Measurements from ENCODE around the gene PDE7B. TPM values are rescaled to one million over a fixed set of nuclear protein-coding genes. Genes with fewer than 3 reads are reported as not detected.

PDE7B gene
- polyA plus RNA-seq, 1 donor (not counting 4 experiments of a cell fraction or from before 2014, with no cell fraction given) = 0.01 TPM

DNA sequence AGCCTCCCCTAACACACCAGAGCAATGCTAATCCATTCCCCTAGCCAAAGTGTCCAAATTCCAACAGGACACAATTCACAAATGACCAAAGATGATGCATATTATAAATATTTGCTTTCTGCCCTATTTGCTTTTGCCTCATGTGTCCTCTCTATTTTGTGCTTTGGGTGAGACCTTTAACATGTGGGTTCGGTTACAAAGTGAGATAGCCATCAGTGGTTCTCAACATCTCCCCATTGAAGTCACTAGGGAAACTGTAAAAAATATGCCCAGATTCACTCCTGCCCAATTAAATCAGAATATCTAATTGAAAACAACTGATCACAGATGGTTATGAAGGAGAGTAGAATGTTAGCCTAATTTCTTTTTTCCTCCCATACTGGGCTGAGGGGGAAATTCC lies 239.4 kb downstream of the PDE7B start:
- H3K4me1 ChIP-seq (ENCODE audit: control insufficient read depth, extremely low read depth, insufficient read depth, low read length) = no peaks in the 10 kb centered on the region
- H3K9ac ChIP-seq (ENCODE audit: control insufficient read depth, extremely low read depth, insufficient read depth, low read length) = no peak overlapping the region
- DNase-seq (ENCODE audit: low read depth, low spot score) (no peak), FAIRE-seq (no peak)
- TF ChIP-seq CTCF (optimal IDR thresholded peaks at IDR 0.05 in 1 of 3, IDR thresholded peaks at IDR 0.05 in 1 of 3, conservative IDR thresholded peaks at IDR 0.05 in 1 of 3; ENCODE audit: extremely low read depth in 1 of 3, insufficient read depth in 2 of 3, low read length in 3 of 3) (no peak), EZH2 (IDR thresholded peaks at IDR 0.05; ENCODE audit: low read length) (no peak)
- H3K36me3 ChIP-seq (ENCODE audit: control insufficient read depth in 2 of 2, extremely low read depth in 1 of 2, insufficient read depth in 2 of 2, low read length in 2 of 2) = no peaks in the 10 kb centered on the region
- H2AFZ ChIP-seq (ENCODE audit: control insufficient read depth, low read length) = no peak overlapping the region
- no peaks in the 10 kb centered on the region for H3K9me1 ChIP-seq (ENCODE audit: control insufficient read depth, extremely low read depth, insufficient read depth, low read length)
- H3K4me2 ChIP-seq (ENCODE audit: control insufficient read depth, extremely low read depth, insufficient read depth, low read depth, low read length) = no peak overlapping the region
- H3K27me3 ChIP-seq (ENCODE audit: control insufficient read depth, extremely low read depth, insufficient read depth, low read length) = no peaks in the 10 kb centered on the region
- no peaks in the 10 kb centered on the region for H3K79me2 ChIP-seq (ENCODE audit: control insufficient read depth, insufficient read depth, low read length)
- dilution Hi-C loops (cut with MboI; ENCODE audit: extremely low pct_ligation_motif_present, low sequenced_read_pairs) = no loop called here
- H3K9me3 ChIP-seq (ENCODE audit: control insufficient read depth, low read depth, low read length) = no peaks in the 10 kb centered on the region
- no peak overlapping the region for H3K27ac ChIP-seq (ENCODE audit: control insufficient read depth, insufficient read depth, low read length)
- H4K20me1 ChIP-seq (ENCODE audit: control insufficient read depth, extremely low read depth, insufficient read depth, low read length) = no peaks in the 10 kb centered on the region
- H3K4me3 ChIP-seq (ENCODE audit: control insufficient read depth in 2 of 3, extremely low read depth in 1 of 3, insufficient read depth in 2 of 3, low read depth in 1 of 3, low read length in 3 of 3) = no peak overlapping the region

- Histone ChIP-seq H3K9me1 (ENCODE audit: control insufficient read depth, extremely low read depth, insufficient read depth, low read length) (no peaks in the 10 kb centered on the region), H3K27me3 (ENCODE audit: control insufficient read depth, extremely low read depth, insufficient read depth, low read length) (no peaks in the 10 kb centered on the region), H2AFZ (ENCODE audit: control insufficient read depth, low read length) (no peak overlapping the region), H3K4me1 (ENCODE audit: control insufficient read depth, extremely low read depth, insufficient read depth, low read length) (no peaks in the 10 kb centered on the region), H3K4me2 (ENCODE audit: control insufficient read depth, extremely low read depth, insufficient read depth, low read depth, low read length) (no peak overlapping the region), H3K9ac (ENCODE audit: control insufficient read depth, extremely low read depth, insufficient read depth, low read length) (no peak overlapping the region), H3K9me3 (ENCODE audit: control insufficient read depth, low read depth, low read length) (no peaks in the 10 kb centered on the region), H3K79me2 (ENCODE audit: control insufficient read depth, insufficient read depth, low read length) (no peaks in the 10 kb centered on the region), H3K27ac (ENCODE audit: control insufficient read depth, insufficient read depth, low read length) (no peak overlapping the region), H3K4me3 (ENCODE audit: control insufficient read depth in 2 of 3, extremely low read depth in 1 of 3, insufficient read depth in 2 of 3, low read depth in 1 of 3, low read length in 3 of 3) (no peak overlapping the region), H3K36me3 (ENCODE audit: control insufficient read depth in 2 of 2, extremely low read depth in 1 of 2, insufficient read depth in 2 of 2, low read length in 2 of 2) (no peaks in the 10 kb centered on the region), H4K20me1 (ENCODE audit: control insufficient read depth, extremely low read depth, insufficient read depth, low read length) (no peaks in the 10 kb centered on the region)
- dilution Hi-C loops (cut with MboI; ENCODE audit: extremely low pct_ligation_motif_present, low sequenced_read_pairs) = no loop called here
- FAIRE-seq (no peak), DNase-seq (ENCODE audit: low read depth, low spot score) (no peak)
- TF ChIP-seq CTCF (optimal IDR thresholded peaks at IDR 0.05 in 1 of 3, IDR thresholded peaks at IDR 0.05 in 1 of 3, conservative IDR thresholded peaks at IDR 0.05 in 1 of 3; ENCODE audit: extremely low read depth in 1 of 3, insufficient read depth in 2 of 3, low read length in 3 of 3) (no peak), EZH2 (IDR thresholded peaks at IDR 0.05; ENCODE audit: low read length) (no peak)
These were observed 241.4 kb downstream of the PDE7B start for GRCh38 chr6:136092897-136093296.
